GM12878 (cell line): Measurements from ENCODE around the gene PURA. TPM values are rescaled to one million over a fixed set of nuclear protein-coding genes. Genes with fewer than 3 reads are reported as not detected.

ENCODE experiments used
- ATAC-seq: fragments of 200-7000 bp; cut with Tn5 transposase; 3 replicates; pipeline ENCODE4 v1.9.1; 2020; ENCODE audit warnings: mild to moderate bottlenecking, moderate library complexity
- BruUV-seq: library from RNA; stranded (reverse); fragments of 400-500 nt; replicated peaks from 2 replicates; lab custom pipeline; 2021; lab: Mats Ljungman, UMichigan
- CTCF ChIA-PET: fragments of 300-600 bp; sonication (Branson Sonifier 250); formaldehyde crosslinking; extraction: SDS; loops from one replicate; lab custom pipeline; 2021; ENCODE audit warnings: inconsistent platforms; lab: Yijun Ruan, JAX
- POLR2A ChIA-PET: fragments of 350-600 bp; formaldehyde crosslinking; extraction: SDS; loops from one replicate; lab custom pipeline; 2021; ENCODE audit warnings: inconsistent platforms; lab: Charles Lee
- RAD21 ChIA-PET: fragments of 300-600 bp; sonication (Branson Sonifier 250); formaldehyde crosslinking; loops from one replicate; lab custom pipeline; 2023; ENCODE audit warnings: antibody characterized with exemption; ENCODE audit not compliant: unreplicated experiment; lab: Charles Lee
- SMC1A ChIA-PET: fragments of 300-600 bp; sonication (Branson Sonifier 250); formaldehyde crosslinking; loops from one replicate; lab custom pipeline; 2023; ENCODE audit not compliant: unreplicated experiment, uncharacterized antibody; lab: Charles Lee
- DNase-seq: peaks from one replicate; pipeline ENCODE4 v3.0.0-alpha.2; 2011; ENCODE audit warnings: low read depth, low spot score
- FAIRE-seq: peaks from 3 replicates; lab custom pipeline; 2011; peaks lifted over from hg19 to GRCh38; lab: Jason Lieb, UNC
- H2AFZ ChIP-seq: 2 replicates; pipeline ENCODE4 v1.6.0; 2011; ENCODE audit warnings: low read depth, low read length, control low read depth; ENCODE audit not compliant: control insufficient read depth
- H3K27ac ChIP-seq: 2 replicates; pipeline ENCODE4 v1.5.1; 2011; ENCODE audit warnings: control low read depth; ENCODE audit not compliant: control insufficient read depth, insufficient read depth
- H3K27me3 ChIP-seq, 2 experiments: replicated peaks in 1 of 2; 2 replicates each; pipeline versions ENCODE4 v1.6.0 to v1.6.1; 2011; ENCODE audit warnings: low read length in 1 of 2; ENCODE audit not compliant: control insufficient read depth in 2 of 2, insufficient read depth in 2 of 2
- H3K36me3 ChIP-seq, 2 experiments: 2 replicates each; pipeline ENCODE4 v1.5.1; 2011; ENCODE audit warnings: low read length in 1 of 2; ENCODE audit not compliant: control insufficient read depth in 2 of 2, insufficient read depth in 2 of 2
- H3K4me1 ChIP-seq: 2 replicates; pipeline ENCODE4 v1.6.1; 2011; ENCODE audit warnings: mild to moderate bottlenecking, low read length, moderate library complexity, mixed read lengths; ENCODE audit not compliant: control insufficient read depth, insufficient read depth
- H3K4me2 ChIP-seq: 2 replicates; pipeline ENCODE4 v1.6.0; 2011; ENCODE audit warnings: control low read depth; ENCODE audit not compliant: control insufficient read depth, insufficient read depth
- H3K4me3 ChIP-seq: fragments of 200-600 bp; sonication (generic); 2 replicates; pipeline ENCODE4 v1.5.1; 2016
- H3K79me2 ChIP-seq: 2 replicates; pipeline ENCODE4 v1.6.0; 2011; ENCODE audit warnings: low read length; ENCODE audit not compliant: control insufficient read depth, insufficient read depth
- H3K9ac ChIP-seq: 2 replicates; pipeline ENCODE4 v1.8.0; 2011; ENCODE audit warnings: low read length, control low read depth, mixed read lengths; ENCODE audit not compliant: control insufficient read depth, insufficient read depth
- H3K9me3 ChIP-seq: replicated peaks from 3 replicates; pipeline ENCODE4 v1.5.1; 2011; ENCODE audit warnings: mild to moderate bottlenecking, low read length; ENCODE audit not compliant: control insufficient read depth, insufficient read depth
- H4K20me1 ChIP-seq: 2 replicates; pipeline ENCODE4 v1.6.0; 2011; ENCODE audit not compliant: control insufficient read depth, insufficient read depth
- ATF7 ChIP-seq: fragments of 450-650 bp; IDR thresholded peaks from 2 replicates; pipeline ENCODE4 v1.6.1; 2016; ENCODE audit warnings: low read depth, mild to moderate bottlenecking
- BHLHE40 ChIP-seq, 2 experiments: fragments of 450-650 bp in 1 of 2; IDR thresholded peaks; 2 replicates each; pipeline ENCODE4 v1.6.1; 2011 to 2017; ENCODE audit warnings: low read depth in 2 of 2, borderline replicate concordance in 1 of 2, improper control_type of control experiment in 1 of 2, low read length in 1 of 2, mild to moderate bottlenecking in 1 of 2
- CBFB ChIP-seq: IDR thresholded peaks from 2 replicates; pipeline ENCODE4 v1.6.1; 2016; ENCODE audit warnings: antibody characterized with exemption, low read depth
- CHD1 ChIP-seq: IDR thresholded peaks from 2 replicates; pipeline ENCODE4 v1.6.1; 2012; ENCODE audit warnings: low read depth, low read length, improper control_type of control experiment
- CHD2 ChIP-seq: IDR thresholded peaks from 2 replicates; pipeline ENCODE4 v1.6.1; 2011; ENCODE audit warnings: low read depth, low read length, improper control_type of control experiment, borderline replicate concordance
- CREB1 ChIP-seq: IDR thresholded peaks from 2 replicates; pipeline ENCODE4 v1.6.1; 2012; ENCODE audit warnings: low read depth, mild to moderate bottlenecking, inconsistent platforms
- DPF2 ChIP-seq: fragments of 450-650 bp; IDR thresholded peaks from 2 replicates; pipeline ENCODE4 v1.6.1; 2017; ENCODE audit warnings: mild to moderate bottlenecking
- IKZF1 ChIP-seq: fragments of 450-650 bp; conservative IDR thresholded peaks from 2 replicates; pipeline ENCODE4 v1.6.1; 2017; ENCODE audit warnings: antibody characterized with exemption, mild to moderate bottlenecking
- JUND ChIP-seq: IDR thresholded peaks from 2 replicates; pipeline ENCODE4 v1.6.1; 2012; ENCODE audit warnings: low read depth, mild to moderate bottlenecking, low read length, improper control_type of control experiment, moderate library complexity
- NBN ChIP-seq: fragments of 450-650 bp; IDR thresholded peaks from 2 replicates; pipeline ENCODE4 v1.6.1; 2016
- NR2F1 ChIP-seq: fragments of 450-650 bp; conservative IDR thresholded peaks from 2 replicates; pipeline ENCODE4 v1.6.1; 2017; ENCODE audit warnings: mild to moderate bottlenecking
- POLR2A ChIP-seq: IDR thresholded peaks from 2 replicates; pipeline ENCODE4 v1.6.1; 2011; ENCODE audit warnings: low read depth, mild to moderate bottlenecking, low read length
- SIN3A ChIP-seq: IDR thresholded peaks from 2 replicates; pipeline ENCODE4 v1.6.1; 2012; ENCODE audit warnings: low read depth, low read length, improper control_type of control experiment
- ZNF207 ChIP-seq: fragments of 450-650 bp; IDR thresholded peaks from 2 replicates; pipeline ENCODE4 v1.6.1; 2014; ENCODE audit warnings: antibody characterized with exemption, mild to moderate bottlenecking, borderline replicate concordance
- WGBS: methylation state at CpG from one replicate; pipeline ENCODE4 v1.1.6; 2016; ENCODE audit warnings: low lambda C conversion rate; ENCODE audit not compliant: insufficient replicate concordance, insufficient coverage; ENCODE audit errors: missing lambda C conversion rate; 5-methylcytosine and 5-hydroxymethylcytosine counted together
- in situ Hi-C: fragments of 300-500 bp; cut with MboI; formaldehyde crosslinking; loops from 9 replicates; pipeline ENCODE4 v1.14.3; 2018; ENCODE audit warnings: mixed read lengths
- intact Hi-C: fragments of 100-400 bp; cut with micrococcal nuclease; formaldehyde crosslinking; loops from one replicate; pipeline ENCODE4 v1.14.2; 2022; ENCODE audit not compliant: unreplicated experiment
- polyA plus RNA-seq, 11 experiments: library from polyadenylated mRNA; depleted of rRNA in 4 of 11; unstranded in 6 of 11; stranded (reverse) in 5 of 11; fragments of >200 nt; fragmentation: Nextera tagmentation in 4 of 11; fragmentation: Illumina TruSeq in 1 of 11; extraction: Ambion mirVana in 4 of 11; extraction: Trizol in 1 of 11; gene quantifications; 1 replicate in 1 of 11; 2 replicates in 10 of 11; pipeline versions ENCODE4 v1.2.1 to v1.2.3, GENCODE V29; 2011 to 2016; ENCODE audit warnings: inconsistent platforms in 2 of 11, missing spikeins in 2 of 11, low read depth in 1 of 11
- total RNA-seq, 4 experiments: library from RNA; depleted of rRNA in 3 of 4; stranded (reverse); fragments of >200 nt in 3 of 4; fragmentation: Illumina TruSeq in 1 of 4; extraction: Trizol in 1 of 4; gene quantifications; 2 replicates each; pipeline versions ENCODE4 v1.2.1 to v1.2.3, GENCODE V29; 2013 to 2021
- TF ChIP-seq, protein P1 (sequence below): fragments of 450-650 bp; IDR thresholded peaks from 2 replicates; pipeline ENCODE4 v1.6.1; 2016; ENCODE audit warnings: mild to moderate bottlenecking
- TF ChIP-seq, protein P2 (sequence below): fragments of 450-650 bp; IDR thresholded peaks from 2 replicates; pipeline ENCODE4 v1.6.1; 2017; ENCODE audit warnings: low read depth, mild to moderate bottlenecking, moderate library complexity
- TF ChIP-seq, protein P3 (sequence below): IDR thresholded peaks from 2 replicates; pipeline ENCODE4 v1.6.1; 2012; ENCODE audit warnings: low read depth, low read length, improper control_type of control experiment
- TF ChIP-seq, protein P4 (sequence below): fragments of 450-650 bp; IDR thresholded peaks from 2 replicates; pipeline ENCODE4 v1.6.1; 2016; ENCODE audit warnings: mild to moderate bottlenecking

The PURA gene
- total and polyA plus RNA-seq, 10 of the 15 experiments (the other 5 are each of a cell fraction or from before 2014, with no cell fraction given), result 3.3 to 11.8 (median 5.8) TPM

DNA sequence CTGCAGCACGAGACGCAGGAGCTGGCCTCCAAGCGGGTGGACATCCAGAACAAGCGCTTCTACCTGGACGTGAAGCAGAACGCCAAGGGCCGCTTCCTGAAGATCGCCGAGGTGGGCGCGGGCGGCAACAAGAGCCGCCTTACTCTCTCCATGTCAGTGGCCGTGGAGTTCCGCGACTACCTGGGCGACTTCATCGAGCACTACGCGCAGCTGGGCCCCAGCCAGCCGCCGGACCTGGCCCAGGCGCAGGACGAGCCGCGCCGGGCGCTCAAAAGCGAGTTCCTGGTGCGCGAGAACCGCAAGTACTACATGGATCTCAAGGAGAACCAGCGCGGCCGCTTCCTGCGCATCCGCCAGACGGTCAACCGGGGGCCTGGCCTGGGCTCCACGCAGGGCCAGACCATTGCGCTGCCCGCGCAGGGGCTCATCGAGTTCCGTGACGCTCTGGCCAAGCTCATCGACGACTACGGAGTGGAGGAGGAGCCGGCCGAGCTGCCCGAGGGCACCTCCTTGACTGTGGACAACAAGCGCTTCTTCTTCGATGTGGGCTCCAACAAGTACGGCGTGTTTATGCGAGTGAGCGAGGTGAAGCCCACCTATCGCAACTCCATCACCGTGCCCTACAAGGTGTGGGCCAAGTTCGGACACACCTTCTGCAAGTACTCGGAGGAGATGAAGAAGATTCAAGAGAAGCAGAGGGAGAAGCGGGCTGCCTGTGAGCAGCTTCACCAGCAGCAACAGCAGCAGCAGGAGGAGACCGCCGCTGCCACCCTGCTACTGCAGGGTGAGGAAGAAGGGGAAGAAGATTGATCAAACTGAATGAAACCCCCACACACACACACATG, 654 bp downstream of the PURA start:
- Histone ChIP-seq H3K79me2 (peaks cover 51% of the 10 kb centered on the region), H3K27ac (peak overlapping the region; percentile 83), H3K4me3 (peak overlapping the region; percentile 93), H3K27me3 (no peaks in the 10 kb centered on the region), H3K4me2 (peak overlapping the region; percentile 68), H3K36me3 (no peaks in the 10 kb centered on the region), H2AFZ (peak overlapping the region; percentile 76), H3K4me1 (peaks cover 18% of the 10 kb centered on the region), H3K9me3 (no peaks in the 10 kb centered on the region), H3K9ac (peak overlapping the region; percentile 84), H4K20me1 (no peaks in the 10 kb centered on the region)
- intact Hi-C loops, result no loop called here
- BruUV-seq, result no TSS peak
- ChIA-PET RAD21 (interaction anchor here (0.6 to 2.8 kb wide), 8 partner anchors 9 to 327 kb away, joined by 3 to 11 read pairs (median 4); no protein-coding TSS in a partner anchor), POLR2A (interaction anchor here (0.6 to 2.6 kb wide), 8 partner anchors 7 to 288 kb away, joined by 3 to 7 read pairs (median 4); no protein-coding TSS in a partner anchor), SMC1A (interaction anchor here (0.5 to 4.5 kb wide), 14 partner anchors 8 to 559 kb away, joined by 3 to 25 read pairs (median 3); no protein-coding TSS in a partner anchor), CTCF (interaction anchor here (0.6 to 3.2 kb wide), 9 partner anchors 9 to 213 kb away, joined by 3 to 14 read pairs (median 8); no protein-coding TSS in a partner anchor)
- FAIRE-seq (no peak), DNase-seq (no peak), ATAC-seq (peak; percentile 48)
- in situ Hi-C loops, result no loop called here
- WGBS, result under 1% methylated on average over 65 of the region's 65 CpGs
- TF ChIP-seq ZNF207, result peak; percentile 72; the same call in 1 of the 2 replicates
- TF ChIP-seq CHD1, result peak; percentile 86; the same call in 1 of the 2 replicates
- peak; percentile 30 to 47; a peak in 2 of 4 replicates for TF ChIP-seq BHLHE40 (IDR thresholded peaks at IDR 0.05; ENCODE audit: borderline replicate concordance in 1 of 2, low read depth in 2 of 2, low read length in 1 of 2)
- TF ChIP-seq NBN, result peak; percentile 56
- TF ChIP-seq, protein P1, sequence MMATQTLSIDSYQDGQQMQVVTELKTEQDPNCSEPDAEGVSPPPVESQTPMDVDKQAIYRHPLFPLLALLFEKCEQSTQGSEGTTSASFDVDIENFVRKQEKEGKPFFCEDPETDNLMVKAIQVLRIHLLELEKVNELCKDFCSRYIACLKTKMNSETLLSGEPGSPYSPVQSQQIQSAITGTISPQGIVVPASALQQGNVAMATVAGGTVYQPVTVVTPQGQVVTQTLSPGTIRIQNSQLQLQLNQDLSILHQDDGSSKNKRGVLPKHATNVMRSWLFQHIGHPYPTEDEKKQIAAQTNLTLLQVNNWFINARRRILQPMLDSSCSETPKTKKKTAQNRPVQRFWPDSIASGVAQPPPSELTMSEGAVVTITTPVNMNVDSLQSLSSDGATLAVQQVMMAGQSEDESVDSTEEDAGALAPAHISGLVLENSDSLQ, result 0 out of 2 replicates have a peak, but pooled peaks have one; percentile 6
- TF ChIP-seq ATF7, result peak; percentile 85
- TF ChIP-seq, protein P2, sequence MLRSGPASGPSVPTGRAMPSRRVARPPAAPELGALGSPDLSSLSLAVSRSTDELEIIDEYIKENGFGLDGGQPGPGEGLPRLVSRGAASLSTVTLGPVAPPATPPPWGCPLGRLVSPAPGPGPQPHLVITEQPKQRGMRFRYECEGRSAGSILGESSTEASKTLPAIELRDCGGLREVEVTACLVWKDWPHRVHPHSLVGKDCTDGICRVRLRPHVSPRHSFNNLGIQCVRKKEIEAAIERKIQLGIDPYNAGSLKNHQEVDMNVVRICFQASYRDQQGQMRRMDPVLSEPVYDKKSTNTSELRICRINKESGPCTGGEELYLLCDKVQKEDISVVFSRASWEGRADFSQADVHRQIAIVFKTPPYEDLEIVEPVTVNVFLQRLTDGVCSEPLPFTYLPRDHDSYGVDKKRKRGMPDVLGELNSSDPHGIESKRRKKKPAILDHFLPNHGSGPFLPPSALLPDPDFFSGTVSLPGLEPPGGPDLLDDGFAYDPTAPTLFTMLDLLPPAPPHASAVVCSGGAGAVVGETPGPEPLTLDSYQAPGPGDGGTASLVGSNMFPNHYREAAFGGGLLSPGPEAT, result peak; percentile 32; the same call in 1 of the 2 replicates
- TF ChIP-seq CREB1, result 0 out of 2 replicates have a peak, but pooled peaks have one; percentile 7
- 0 out of 2 replicates have a peak, but pooled peaks have one; percentile 8 for TF ChIP-seq POLR2A
- TF ChIP-seq, protein P3, sequence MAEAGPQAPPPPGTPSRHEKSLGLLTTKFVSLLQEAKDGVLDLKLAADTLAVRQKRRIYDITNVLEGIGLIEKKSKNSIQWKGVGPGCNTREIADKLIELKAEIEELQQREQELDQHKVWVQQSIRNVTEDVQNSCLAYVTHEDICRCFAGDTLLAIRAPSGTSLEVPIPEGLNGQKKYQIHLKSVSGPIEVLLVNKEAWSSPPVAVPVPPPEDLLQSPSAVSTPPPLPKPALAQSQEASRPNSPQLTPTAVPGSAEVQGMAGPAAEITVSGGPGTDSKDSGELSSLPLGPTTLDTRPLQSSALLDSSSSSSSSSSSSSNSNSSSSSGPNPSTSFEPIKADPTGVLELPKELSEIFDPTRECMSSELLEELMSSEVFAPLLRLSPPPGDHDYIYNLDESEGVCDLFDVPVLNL, result no peak
- TF ChIP-seq CHD2, result peak; percentile 22; the same call in 1 of the 2 replicates
- TF ChIP-seq, protein P4, sequence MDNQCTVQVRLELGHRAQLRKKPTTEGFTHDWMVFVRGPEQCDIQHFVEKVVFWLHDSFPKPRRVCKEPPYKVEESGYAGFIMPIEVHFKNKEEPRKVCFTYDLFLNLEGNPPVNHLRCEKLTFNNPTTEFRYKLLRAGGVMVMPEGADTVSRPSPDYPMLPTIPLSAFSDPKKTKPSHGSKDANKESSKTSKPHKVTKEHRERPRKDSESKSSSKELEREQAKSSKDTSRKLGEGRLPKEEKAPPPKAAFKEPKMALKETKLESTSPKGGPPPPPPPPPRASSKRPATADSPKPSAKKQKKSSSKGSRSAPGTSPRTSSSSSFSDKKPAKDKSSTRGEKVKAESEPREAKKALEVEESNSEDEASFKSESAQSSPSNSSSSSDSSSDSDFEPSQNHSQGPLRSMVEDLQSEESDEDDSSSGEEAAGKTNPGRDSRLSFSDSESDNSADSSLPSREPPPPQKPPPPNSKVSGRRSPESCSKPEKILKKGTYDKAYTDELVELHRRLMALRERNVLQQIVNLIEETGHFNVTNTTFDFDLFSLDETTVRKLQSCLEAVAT, result 0 out of 2 replicates have a peak, but pooled peaks have one; percentile 35
- no peak for TF ChIP-seq CBFB
- TF ChIP-seq IKZF1, result peak; percentile 61
- 0 out of 2 replicates have a peak, but pooled peaks have one; percentile 8 for TF ChIP-seq NR2F1
- no peak for TF ChIP-seq JUND
- peak; percentile 59; the same call in 1 of the 2 replicates for TF ChIP-seq SIN3A
- TF ChIP-seq DPF2, result 0 out of 2 replicates have a peak, but pooled peaks have one; percentile 39
